Sigmoid colon (tissue), 4 donors: Measurements from ENCODE around the gene ACSL1.

ENCODE experiments used
- EP300 ChIP-seq, 4 donors: sonication (generic); formaldehyde crosslinking; IDR thresholded peaks; one replicate each; pipeline ENCODE4 v1.6.1; 2017; ENCODE audit warnings: antibody characterized with exemption in 4 of 4
- POLR2A ChIP-seq, 2 donors: fragments of 450-650 bp; IDR thresholded peaks; one replicate each; pipeline ENCODE4 v1.6.1; 2016; ENCODE audit warnings: antibody characterized with exemption in 2 of 2, mild to moderate bottlenecking in 2 of 2, moderate library complexity in 2 of 2
- POLR2AphosphoS5 ChIP-seq, 4 donors: sonication (generic); formaldehyde crosslinking; IDR thresholded peaks; one replicate each; pipeline ENCODE4 v1.6.1; 2017; ENCODE audit warnings: antibody characterized with exemption in 4 of 4
- TF ChIP-seq, protein P1 (sequence below), 4 experiments: fragments of 450-650 bp in 3 of 4; fragments of 200-600 bp in 1 of 4; IDR thresholded peaks; one replicate each; pipeline ENCODE4 v1.5.1; 2016 to 2019; ENCODE audit warnings: antibody characterized with exemption in 4 of 4, mild to moderate bottlenecking in 3 of 4, moderate library complexity in 2 of 4

DNA sequence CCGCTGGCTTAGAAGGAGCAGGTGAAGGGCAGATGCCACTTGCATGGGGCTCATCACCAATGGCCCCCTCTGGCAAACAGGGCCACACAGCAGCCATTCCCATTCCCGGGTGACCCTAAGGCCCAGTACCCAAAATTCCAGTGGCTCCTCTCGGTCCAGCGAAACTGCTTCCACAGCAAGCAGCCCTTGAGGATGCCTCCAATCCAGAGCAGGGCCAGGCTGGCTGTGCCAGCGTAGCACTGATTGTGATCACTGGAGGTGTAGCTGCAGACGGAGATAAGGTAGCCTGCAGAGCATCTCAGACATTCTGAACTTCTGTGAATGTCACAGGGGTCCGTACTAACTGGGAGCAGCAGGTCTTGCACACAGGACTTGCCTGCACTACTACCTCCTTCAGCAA lies 27.3 kb downstream of the ACSL1 start:
- no peak for TF ChIP-seq POLR2A (IDR thresholded peaks at IDR 0.05)
- no peak for TF ChIP-seq POLR2AphosphoS5 (IDR thresholded peaks at IDR 0.05)
- TF ChIP-seq, protein P1, sequence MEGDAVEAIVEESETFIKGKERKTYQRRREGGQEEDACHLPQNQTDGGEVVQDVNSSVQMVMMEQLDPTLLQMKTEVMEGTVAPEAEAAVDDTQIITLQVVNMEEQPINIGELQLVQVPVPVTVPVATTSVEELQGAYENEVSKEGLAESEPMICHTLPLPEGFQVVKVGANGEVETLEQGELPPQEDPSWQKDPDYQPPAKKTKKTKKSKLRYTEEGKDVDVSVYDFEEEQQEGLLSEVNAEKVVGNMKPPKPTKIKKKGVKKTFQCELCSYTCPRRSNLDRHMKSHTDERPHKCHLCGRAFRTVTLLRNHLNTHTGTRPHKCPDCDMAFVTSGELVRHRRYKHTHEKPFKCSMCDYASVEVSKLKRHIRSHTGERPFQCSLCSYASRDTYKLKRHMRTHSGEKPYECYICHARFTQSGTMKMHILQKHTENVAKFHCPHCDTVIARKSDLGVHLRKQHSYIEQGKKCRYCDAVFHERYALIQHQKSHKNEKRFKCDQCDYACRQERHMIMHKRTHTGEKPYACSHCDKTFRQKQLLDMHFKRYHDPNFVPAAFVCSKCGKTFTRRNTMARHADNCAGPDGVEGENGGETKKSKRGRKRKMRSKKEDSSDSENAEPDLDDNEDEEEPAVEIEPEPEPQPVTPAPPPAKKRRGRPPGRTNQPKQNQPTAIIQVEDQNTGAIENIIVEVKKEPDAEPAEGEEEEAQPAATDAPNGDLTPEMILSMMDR (IDR thresholded peaks at IDR 0.05), result no peak
- TF ChIP-seq EP300 (IDR thresholded peaks at IDR 0.05), result no peak
